CD14-positive monocyte (primary cell): ENCODE measurements around the gene NCAM1. TPM values are rescaled to one million over a fixed set of nuclear protein-coding genes. Genes with fewer than 3 reads are reported as not detected.

Experiments
- DNase-seq, 3 donors: peaks; one replicate each; pipeline ENCODE4 v3.0.0-alpha.2; 2011 to 2022
- H2AFZ ChIP-seq: 2 replicates; pipeline ENCODE4 v1.6.0; 2012; ENCODE audit warnings: mild to moderate bottlenecking, low read depth, low read length, inconsistent platforms; ENCODE audit not compliant: insufficient read depth, poor library complexity, severe bottlenecking
- H3K27ac ChIP-seq, 2 donors: 1 replicate in 1 of 2; 2 replicates in 1 of 2; pipeline ENCODE4 v1.5.1; 2012 to 2013; ENCODE audit warnings: low read length in 2 of 2, control low read depth in 1 of 2, inconsistent platforms in 1 of 2, low read depth in 1 of 2, mild to moderate bottlenecking in 1 of 2
- H3K27me3 ChIP-seq, 2 donors: one replicate each; pipeline versions ENCODE4 v1.6.0 to v1.6.1; 2011 to 2013; ENCODE audit warnings: low read length in 2 of 2; ENCODE audit not compliant: control insufficient read depth in 2 of 2, insufficient read depth in 2 of 2
- H3K36me3 ChIP-seq, 2 donors: replicated peaks in 1 of 2; 1 replicate in 1 of 2; 2 replicates in 1 of 2; pipeline versions ENCODE4 v1.5.1 to v1.6.1; 2012 to 2013; ENCODE audit warnings: low read length in 2 of 2, control low read depth in 1 of 2, inconsistent platforms in 1 of 2, mild to moderate bottlenecking in 1 of 2; ENCODE audit not compliant: insufficient read depth in 2 of 2, control insufficient read depth in 1 of 2
- H3K4me1 ChIP-seq, 2 donors: 1 replicate in 1 of 2; 2 replicates in 1 of 2; pipeline versions ENCODE4 v1.5.1 to v1.6.1; 2012 to 2013; ENCODE audit warnings: low read length in 2 of 2, control low read depth in 1 of 2, inconsistent platforms in 1 of 2, mild to moderate bottlenecking in 1 of 2, moderate library complexity in 1 of 2; ENCODE audit not compliant: insufficient read depth in 2 of 2, control insufficient read depth in 1 of 2
- H3K4me2 ChIP-seq: replicated peaks from 2 replicates; pipeline ENCODE3; 2012; ENCODE audit warnings: low read length, moderate library complexity, mild to moderate bottlenecking; ENCODE audit not compliant: poor library complexity, severe bottlenecking; ENCODE audit errors: extremely low read depth
- H3K4me3 ChIP-seq, 3 experiments: fragments of 200-600 bp in 1 of 3; sonication (generic) in 1 of 3; replicated peaks in 1 of 3; 1 replicate in 2 of 3; 2 replicates in 1 of 3; pipeline ENCODE4 v1.5.1; 2011 to 2013; ENCODE audit warnings: low read length in 3 of 3, mild to moderate bottlenecking in 3 of 3, control low read depth in 2 of 3, low read depth in 2 of 3, inconsistent platforms in 1 of 3, moderate library complexity in 1 of 3
- H3K79me2 ChIP-seq: 2 replicates; pipeline ENCODE4 v1.6.0; 2012; ENCODE audit warnings: mild to moderate bottlenecking, control low read depth, inconsistent platforms, low read length, moderate library complexity; ENCODE audit not compliant: insufficient read depth
- H3K9ac ChIP-seq: 2 replicates; pipeline ENCODE4 v1.6.0; 2017; ENCODE audit warnings: low read length, mild to moderate bottlenecking; ENCODE audit not compliant: insufficient read depth, poor library complexity, severe bottlenecking
- H3K9me3 ChIP-seq, 2 donors: replicated peaks in 1 of 2; 1 replicate in 1 of 2; 2 replicates in 1 of 2; pipeline versions ENCODE4 v1.5.1 to v1.6.1; 2012 to 2013; ENCODE audit warnings: low read length in 2 of 2, control low read depth in 1 of 2; ENCODE audit not compliant: control insufficient read depth in 1 of 2, insufficient read depth in 1 of 2
- H4K20me1 ChIP-seq: 2 replicates; pipeline ENCODE4 v1.6.0; 2012; ENCODE audit warnings: mild to moderate bottlenecking, low read length, control low read depth, moderate library complexity; ENCODE audit not compliant: insufficient read depth
- H3K27ac Mint-ChIP-seq, 7 donors: one replicate each; pipeline ENCODE4 v1.8.0; 2020; ENCODE audit warnings: mild to moderate bottlenecking in 7 of 7, mixed read lengths in 7 of 7, moderate library complexity in 6 of 7, inconsistent platforms in 2 of 7
- H3K27me3 Mint-ChIP-seq, 3 donors: one replicate each; pipeline ENCODE4 v1.8.0; 2021 to 2022; ENCODE audit warnings: low read depth in 3 of 3, mild to moderate bottlenecking in 3 of 3, mixed read lengths in 3 of 3, moderate library complexity in 3 of 3, inconsistent platforms in 1 of 3
- H3K36me3 Mint-ChIP-seq, 2 donors: one replicate each; pipeline ENCODE4 v1.8.0; 2020; ENCODE audit warnings: mixed read lengths in 2 of 2, inconsistent platforms in 1 of 2, mild to moderate bottlenecking in 1 of 2
- H3K4me1 Mint-ChIP-seq: one replicate; pipeline ENCODE4 v1.8.0; 2020; ENCODE audit warnings: mild to moderate bottlenecking, mixed read lengths
- H3K4me3 Mint-ChIP-seq, 2 donors: one replicate each; pipeline ENCODE4 v1.8.0; 2020; ENCODE audit warnings: mild to moderate bottlenecking in 2 of 2, mixed read lengths in 2 of 2, moderate library complexity in 1 of 2
- H3K9me3 Mint-ChIP-seq, 7 donors: one replicate each; pipeline ENCODE4 v1.8.0; 2020 to 2022; ENCODE audit warnings: mixed read lengths in 7 of 7, mild to moderate bottlenecking in 6 of 7, moderate library complexity in 6 of 7, inconsistent platforms in 2 of 7
- CTCF ChIP-seq: fragments of 200-600 bp; IDR thresholded peaks from one replicate; pipeline ENCODE4 v1.8.0; 2022; ENCODE audit warnings: antibody characterized with exemption, mild to moderate bottlenecking
- WGBS: methylation state at CpG from one replicate; pipeline ENCODE4 v1.1.5; 2013; ENCODE audit warnings: missing lambda C conversion rate; ENCODE audit not compliant: insufficient coverage; 5-methylcytosine and 5-hydroxymethylcytosine counted together
- intact Hi-C, 2 donors: fragments of 100-400 bp; cut with micrococcal nuclease; formaldehyde crosslinking; loops; one replicate each; pipeline versions ENCODE4 v1.15.0 to v1.15.1; 2023
- polyA plus RNA-seq, 3 donors: library from polyadenylated mRNA; depleted of rRNA in 1 of 3; unstranded in 2 of 3; stranded (reverse) in 1 of 3; fragments of 300-500 nt in 2 of 3; fragments of >200 nt in 1 of 3; fragmentation: Illumina TruSeq in 2 of 3; gene quantifications; 1 replicate in 2 of 3; 2 replicates in 1 of 3; pipeline ENCODE4 v1.2.3, GENCODE V29; 2012 to 2021

Gene NCAM1
- polyA plus RNA-seq, 3 donors = 0.65 to 0.69 TPM; not detected in 1

GRCh38 chr11:113245216-113245615 is 284.0 kb downstream of the NCAM1 start:
- no peaks in the 10 kb centered on the region for H4K20me1 ChIP-seq
- intact Hi-C loops = no loop called here
- no peak overlapping the region for H3K27ac ChIP-seq
- no peak for TF ChIP-seq CTCF
- Mint-ChIP-seq H3K27ac (no peak overlapping the region), H3K9me3 (peaks cover 0 to 8% (median 0%) of the 10 kb centered on the region in 7 donors), H3K4me3 (no peak overlapping the region), H3K27me3 (peaks cover 23 to 51% (median 31%) of the 10 kb centered on the region in 3 donors), H3K4me1 (peaks cover 12% of the 10 kb centered on the region), H3K36me3 (no peaks in the 10 kb centered on the region)
- H3K9ac ChIP-seq = no peak overlapping the region
- H3K36me3 ChIP-seq = no peaks in the 10 kb centered on the region
- no peak overlapping the region for H3K4me3 ChIP-seq
- no peaks in the 10 kb centered on the region for H3K79me2 ChIP-seq
- peaks cover 21 to 31% of the 10 kb centered on the region in 2 donors for H3K27me3 ChIP-seq
- H2AFZ ChIP-seq = no peak overlapping the region
- WGBS = 89% methylated on average over 4 of the region's 7 CpGs
- H3K4me2 ChIP-seq = no peak overlapping the region
- H3K4me1 ChIP-seq = peaks cover 0 to 2% of the 10 kb centered on the region in 2 donors
- no peak for DNase-seq
- no peaks in the 10 kb centered on the region for H3K9me3 ChIP-seq

- no peak overlapping the region for H3K4me3 ChIP-seq
- H3K27ac Mint-ChIP-seq = no peak overlapping the region
Observed at GRCh38 chr11:113247221-113247620, 286.0 kb downstream of the NCAM1 start.

More at GRCh38 chr11:113247221-113247620, 286.0 kb downstream of the NCAM1 start:
- WGBS = 76% methylated on average over 6 of the region's 8 CpGs
- Histone ChIP-seq H3K4me1 (peaks cover 0 to 2% of the 10 kb centered on the region in 2 donors), H3K9me3 (no peaks in the 10 kb centered on the region), H3K27ac (no peak overlapping the region), H3K79me2 (no peaks in the 10 kb centered on the region), H3K27me3 (peaks cover 16 to 26% of the 10 kb centered on the region in 2 donors), H2AFZ (no peak overlapping the region), H4K20me1 (no peaks in the 10 kb centered on the region), H3K4me2 (no peak overlapping the region), H3K9ac (no peak overlapping the region), H3K36me3 (no peaks in the 10 kb centered on the region)
- intact Hi-C loops = no loop called here
- Mint-ChIP-seq H3K27me3 (peaks cover 20 to 41% (median 24%) of the 10 kb centered on the region in 3 donors), H3K9me3 (peaks cover 0 to 4% (median 0%) of the 10 kb centered on the region in 7 donors), H3K4me3 (no peak overlapping the region), H3K4me1 (peaks cover 12% of the 10 kb centered on the region), H3K36me3 (no peaks in the 10 kb centered on the region)
- no peak for TF ChIP-seq CTCF
- DNase-seq = no peak
